Cardiac muscle cell (in vitro differentiated cells and primary cell): ENCODE results near the gene TMEM213. TPM values are rescaled to one million over a fixed set of nuclear protein-coding genes. Genes with fewer than 3 reads are reported as not detected.

ENCODE experiments used
- DNase-seq, 2 donors: peaks; one replicate each; pipeline versions ENCODE4 v3.0.0 to v3.0.0-alpha.2; 2010 to 2017; ENCODE audit warnings: low read depth in 1 of 2, low spot score in 1 of 2
- H3K27ac ChIP-seq: fragments of 200-600 bp; sonication (generic); 2 replicates; pipeline ENCODE4 v1.5.1; 2016
- H3K27me3 ChIP-seq: fragments of 200-600 bp; sonication (generic); 2 replicates; pipeline ENCODE4 v1.6.0; 2016; ENCODE audit warnings: control low read depth
- H3K36me3 ChIP-seq: fragments of 200-600 bp; sonication (generic); 2 replicates; pipeline ENCODE4 v1.5.1; 2016; ENCODE audit warnings: control low read depth
- H3K4me1 ChIP-seq: fragments of 200-600 bp; sonication (generic); 2 replicates; pipeline ENCODE4 v1.8.1; 2017; ENCODE audit warnings: low read depth, mild to moderate bottlenecking, mixed run types
- H3K4me3 ChIP-seq: fragments of 200-600 bp; sonication (generic); 2 replicates; pipeline ENCODE4 v1.5.1; 2016; ENCODE audit warnings: mild to moderate bottlenecking
- H3K9me3 ChIP-seq: fragments of 200-600 bp; sonication (generic); 2 replicates; pipeline ENCODE4 v1.5.1; 2017; ENCODE audit warnings: low read depth, mild to moderate bottlenecking, control low read depth
- CTCF ChIP-seq: IDR thresholded peaks from 2 replicates; pipeline ENCODE4 v1.5.1; 2012; ENCODE audit warnings: low read depth, mild to moderate bottlenecking, low read length
- polyA plus RNA-seq: library from polyadenylated mRNA; unstranded; fragments of >200 nt; fragmentation: Nextera tagmentation; extraction: Ambion mirVana; gene quantifications from 2 replicates; pipeline ENCODE4 v1.2.1, GENCODE V29; 2016
- total RNA-seq: library from RNA; depleted of rRNA; stranded (reverse); fragments of >200 nt; gene quantifications from 2 replicates; pipeline ENCODE4 v1.2.3, GENCODE V29; 2016

Gene TMEM213
- total and polyA plus RNA-seq, 2 experiments from 2014 or later: not detected

DNA sequence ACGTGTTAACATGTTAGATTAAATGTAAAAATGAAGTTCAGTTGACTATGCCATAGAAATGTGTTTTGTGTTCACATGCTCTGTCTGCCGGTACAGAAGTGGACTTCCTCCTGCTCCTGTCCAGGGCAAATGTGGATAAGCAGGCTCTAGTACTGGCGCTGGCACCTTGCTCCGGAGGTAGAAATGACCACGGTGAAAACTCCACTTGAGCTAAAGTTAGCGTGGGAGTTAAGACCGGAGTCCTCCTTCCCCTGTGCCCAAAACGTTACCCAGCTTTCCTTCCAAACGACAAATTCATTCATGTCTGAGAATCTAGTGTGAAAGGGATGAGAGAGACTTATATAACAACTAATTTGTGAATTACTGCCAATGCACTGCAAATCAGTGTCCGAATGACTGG is 35.2 kb downstream of the TMEM213 start:
- Histone ChIP-seq H3K4me3 (no peak overlapping the region), H3K27ac (no peak overlapping the region), H3K27me3 (no peaks in the 10 kb centered on the region), H3K4me1 (peaks cover 6% of the 10 kb centered on the region), H3K9me3 (no peaks in the 10 kb centered on the region), H3K36me3 (peaks cover 9% of the 10 kb centered on the region)
- DNase-seq: no peak
- no peak for TF ChIP-seq CTCF

DNA sequence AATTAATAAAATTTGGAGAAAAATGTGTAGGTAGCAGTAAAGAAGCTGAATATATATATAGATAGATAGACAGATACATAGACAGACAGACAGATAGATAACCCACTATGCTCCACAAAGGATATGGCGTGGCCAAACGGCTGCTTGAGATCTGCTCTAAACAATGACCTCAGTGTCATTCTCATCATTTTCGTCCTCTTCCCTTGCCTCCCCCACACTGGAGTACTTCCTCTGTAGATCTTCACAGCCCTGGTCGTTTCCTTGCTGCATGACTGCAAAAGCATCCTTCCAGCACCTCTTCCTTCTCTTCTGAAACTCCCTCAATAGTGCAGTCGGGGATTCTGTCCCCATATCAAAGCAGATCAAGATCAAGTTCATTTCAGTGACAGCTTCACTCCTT is 35.8 kb downstream of the TMEM213 start:
- H3K4me1 ChIP-seq: peaks cover 13% of the 10 kb centered on the region
- H3K36me3 ChIP-seq: peaks cover 9% of the 10 kb centered on the region
- no peaks in the 10 kb centered on the region for H3K9me3 ChIP-seq
- no peak for DNase-seq
- no peaks in the 10 kb centered on the region for H3K27me3 ChIP-seq
- no peak overlapping the region for H3K27ac ChIP-seq
- no peak overlapping the region for H3K4me3 ChIP-seq
- no peak for TF ChIP-seq CTCF

DNA sequence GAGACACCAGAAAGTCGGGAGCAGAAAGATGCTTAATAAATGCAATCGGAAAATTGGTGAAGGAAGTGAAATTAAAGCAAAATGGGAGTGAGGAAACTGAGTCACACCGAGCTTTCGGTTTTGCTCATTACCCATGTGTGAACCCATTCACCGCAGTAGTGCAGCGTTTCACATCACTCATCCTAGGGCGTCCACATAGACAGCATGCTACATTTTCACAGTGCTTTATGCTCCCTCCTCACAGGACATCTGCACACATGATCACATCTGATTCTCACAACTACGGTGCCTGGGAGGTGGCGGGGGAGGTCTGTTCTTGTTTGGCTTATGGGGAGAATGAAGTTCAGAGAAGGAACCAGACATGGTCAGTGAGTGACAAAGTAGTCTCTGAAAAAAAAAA is 36.8 kb downstream of the TMEM213 start:
- peaks cover 9% of the 10 kb centered on the region for H3K36me3 ChIP-seq
- no peak overlapping the region for H3K4me3 ChIP-seq
- H3K4me1 ChIP-seq: peaks cover 14% of the 10 kb centered on the region
- no peaks in the 10 kb centered on the region for H3K9me3 ChIP-seq
- DNase-seq: no peak
- H3K27me3 ChIP-seq: no peaks in the 10 kb centered on the region
- no peak for TF ChIP-seq CTCF
- no peak overlapping the region for H3K27ac ChIP-seq

- no peak for DNase-seq
- no peak overlapping the region for H3K4me3 ChIP-seq
- TF ChIP-seq CTCF: no peak
These were observed 37.3 kb downstream of the TMEM213 start for GRCh38 chr7:138835087-138835486.

GRCh38 chr7:138837627-138838026 is 39.8 kb downstream of the TMEM213 start:
- TF ChIP-seq CTCF: no peak
- H3K27ac ChIP-seq: peak overlapping the region; percentile 61
- peak in 1 of 2 donors; percentile 57 for DNase-seq
- H3K4me3 ChIP-seq: no peak overlapping the region
- no peaks in the 10 kb centered on the region for H3K9me3 ChIP-seq
- no peaks in the 10 kb centered on the region for H3K27me3 ChIP-seq
- peaks cover 14% of the 10 kb centered on the region for H3K4me1 ChIP-seq
- peaks cover 9% of the 10 kb centered on the region for H3K36me3 ChIP-seq

More at GRCh38 chr7:138835087-138835486, 37.3 kb downstream of the TMEM213 start:
- Histone ChIP-seq H3K4me1 (peaks cover 14% of the 10 kb centered on the region), H3K27ac (no peak overlapping the region), H3K36me3 (peaks cover 9% of the 10 kb centered on the region), H3K27me3 (no peaks in the 10 kb centered on the region), H3K9me3 (no peaks in the 10 kb centered on the region)

GRCh38 chr7:138838166-138838565 is 40.4 kb downstream of the TMEM213 start:
- no peaks in the 10 kb centered on the region for H3K27me3 ChIP-seq
- peaks cover 9% of the 10 kb centered on the region for H3K36me3 ChIP-seq
- H3K9me3 ChIP-seq: no peaks in the 10 kb centered on the region
- no peak for TF ChIP-seq CTCF
- peaks cover 14% of the 10 kb centered on the region for H3K4me1 ChIP-seq
- H3K27ac ChIP-seq: peak overlapping the region; percentile 61
- H3K4me3 ChIP-seq: no peak overlapping the region
- DNase-seq: peak in 1 of 2 donors; percentile 44
